Hepatocyte (in vitro differentiated cells): ENCODE results near the gene MTERF4.

Experiments
- CTCF ChIP-seq: fragments of 200-600 bp; sonication (generic); IDR thresholded peaks from 2 replicates; pipeline ENCODE4 v1.5.1; 2016; ENCODE audit warnings: antibody characterized with exemption, mild to moderate bottlenecking; ENCODE audit not compliant: poor library complexity
- EZH2 ChIP-seq: fragments of 200-600 bp; sonication (generic); IDR thresholded peaks from 2 replicates; pipeline ENCODE4 v1.6.1; 2016; ENCODE audit warnings: antibody characterized with exemption, mild to moderate bottlenecking, borderline replicate concordance

GRCh38 chr2:241082341-241083090 is 19.6 kb downstream of the MTERF4 start:
- TF ChIP-seq CTCF (no peak), EZH2 (no peak)
